GM10847 (cell line): Measurements from ENCODE around the gene TNFSF8.

Source experiments
- POLR2A ChIP-seq: IDR thresholded peaks from 2 replicates; pipeline ENCODE4 v1.6.1; 2011; ENCODE audit not compliant: insufficient read length; ENCODE audit errors: extremely low read depth

TNFSF8 gene

DNA sequence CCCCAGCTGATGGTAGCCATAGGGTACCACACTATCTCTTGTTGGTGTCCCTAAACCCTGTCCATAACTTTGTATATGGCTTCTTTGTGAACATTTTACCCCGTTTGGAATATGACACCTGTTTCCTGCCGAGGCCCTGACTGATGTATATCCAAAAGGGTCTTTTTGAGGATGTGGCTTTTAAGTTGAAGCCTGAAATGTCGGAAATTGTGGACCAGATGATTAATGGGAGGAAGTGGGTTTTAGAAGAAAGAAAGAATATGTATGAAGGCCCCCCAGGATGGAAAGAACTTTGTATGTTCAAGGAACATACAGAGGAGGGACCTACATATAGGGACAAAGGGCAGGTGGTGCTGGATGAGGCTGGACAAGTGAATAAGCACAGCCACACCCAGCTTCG is 16.7 kb upstream of the TNFSF8 start:
- TF ChIP-seq POLR2A = no peak

DNA sequence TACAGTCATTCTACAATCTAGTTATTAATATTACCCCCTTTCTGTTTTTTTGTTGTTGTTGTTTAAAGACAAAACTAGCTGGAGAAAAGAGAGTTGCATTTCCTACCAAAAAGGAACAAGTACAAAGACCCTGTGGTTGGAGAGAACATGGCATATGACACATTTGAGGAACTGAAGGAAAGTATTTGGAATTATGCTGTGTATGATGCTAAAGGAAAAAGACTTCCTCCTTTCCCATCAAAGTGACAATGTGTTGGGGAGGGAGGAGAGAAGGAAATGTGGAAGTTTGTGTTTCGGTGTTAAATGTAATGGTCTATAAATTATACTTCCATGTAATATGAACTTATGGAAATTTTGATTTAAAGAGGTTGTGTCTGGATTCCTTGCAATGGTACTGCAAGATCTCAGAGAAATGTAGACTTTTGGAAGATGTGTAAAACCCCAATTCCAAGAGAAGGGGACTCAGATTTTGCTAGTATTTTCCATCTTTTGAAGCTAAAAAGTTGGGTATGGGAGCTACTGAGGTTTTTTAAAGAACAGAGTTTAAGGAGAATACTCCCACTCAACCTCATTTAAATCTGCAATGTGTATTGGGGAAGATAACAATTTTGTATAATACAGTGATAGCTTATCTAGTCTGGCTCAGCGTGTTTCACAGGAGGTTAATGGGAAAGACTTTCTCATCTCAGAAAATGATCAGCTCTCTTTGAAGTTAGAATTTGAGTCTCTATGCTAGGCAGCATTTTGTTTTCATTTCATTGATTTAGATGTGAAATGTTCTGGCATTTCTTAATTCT is 15.4 kb upstream of the TNFSF8 start:
- TF ChIP-seq POLR2A = no peak

DNA sequence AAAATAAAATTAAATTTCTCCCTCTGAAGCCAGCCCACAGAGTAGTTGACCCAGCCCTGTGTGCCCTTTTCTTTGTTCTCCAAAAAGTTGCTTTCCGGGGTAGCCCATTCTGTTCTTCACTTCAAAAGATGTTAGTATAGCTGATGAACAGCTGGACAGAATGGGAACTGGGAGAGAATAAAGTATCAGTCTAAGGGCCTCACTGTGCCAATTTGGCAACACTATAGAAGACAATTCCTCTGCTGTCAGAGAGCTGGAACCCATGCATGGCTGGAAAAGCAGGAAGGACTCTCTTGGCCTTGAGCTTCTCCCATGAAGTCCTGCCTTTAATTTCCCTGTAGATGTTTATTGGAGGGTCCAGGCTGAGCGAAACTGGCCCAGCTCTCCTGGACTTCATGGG is 11.0 kb upstream of the TNFSF8 start:
- no peak for TF ChIP-seq POLR2A

DNA sequence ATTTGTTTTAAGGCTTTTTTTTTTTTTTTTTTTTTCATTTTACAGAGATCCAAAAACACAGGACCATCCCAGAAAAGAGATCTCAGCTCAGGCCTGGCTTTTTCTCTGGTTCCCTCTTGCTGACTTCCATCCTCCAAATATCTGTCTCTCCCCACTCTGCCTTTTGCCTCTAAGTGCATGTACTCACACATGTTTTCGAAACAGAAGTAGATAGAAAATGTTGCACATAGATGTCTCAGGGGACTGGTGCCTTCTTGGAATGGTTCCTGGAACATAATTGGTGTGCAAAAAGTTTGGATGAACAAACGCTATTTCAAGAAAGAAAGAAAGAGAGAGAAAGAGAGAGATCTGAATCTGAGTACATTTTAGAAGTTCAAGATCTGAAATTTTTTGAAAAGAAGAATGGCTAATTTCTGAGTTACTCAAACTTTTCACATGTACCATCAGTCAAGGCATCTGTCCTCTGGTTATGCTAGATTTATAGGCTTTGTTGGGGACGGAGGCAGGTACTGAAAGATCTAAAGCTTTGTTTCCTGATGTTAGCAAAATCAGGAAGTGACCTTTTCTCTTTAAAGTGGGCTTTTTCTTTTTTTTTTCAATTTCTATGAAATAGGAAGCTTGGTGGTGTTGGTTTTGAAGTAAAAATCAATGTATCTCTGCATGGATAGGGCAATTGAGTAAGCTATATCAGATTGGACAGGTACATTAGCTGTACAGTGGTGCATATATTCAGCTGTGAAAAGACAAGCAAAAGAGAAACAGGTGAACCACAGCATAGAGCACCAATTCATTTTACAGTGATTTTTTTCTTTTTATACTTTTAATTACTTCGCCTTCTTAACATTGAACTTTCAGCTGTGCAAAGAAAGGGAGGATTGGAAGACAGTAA is 8.5 kb upstream of the TNFSF8 start:
- no peak for TF ChIP-seq POLR2A

DNA sequence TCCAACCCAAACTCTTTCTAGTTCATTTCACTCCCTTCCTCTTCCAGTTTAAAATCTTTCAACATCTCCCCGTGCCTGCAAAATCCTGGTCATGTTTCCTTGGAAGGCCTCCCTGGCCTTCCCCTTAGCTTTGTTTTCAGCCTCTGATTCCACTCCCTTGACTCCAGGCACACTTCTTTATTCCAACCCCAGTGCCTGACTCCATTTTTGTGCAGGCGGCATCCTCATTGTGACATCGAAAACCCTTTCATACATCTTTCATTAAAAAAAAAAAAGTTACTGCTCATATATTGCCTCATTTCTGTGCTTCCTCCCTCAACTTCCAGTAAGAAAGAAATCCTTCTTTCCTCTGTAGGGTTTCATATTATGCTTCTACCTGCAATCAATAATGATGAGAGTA is 7.1 kb upstream of the TNFSF8 start:
- no peak for TF ChIP-seq POLR2A

DNA sequence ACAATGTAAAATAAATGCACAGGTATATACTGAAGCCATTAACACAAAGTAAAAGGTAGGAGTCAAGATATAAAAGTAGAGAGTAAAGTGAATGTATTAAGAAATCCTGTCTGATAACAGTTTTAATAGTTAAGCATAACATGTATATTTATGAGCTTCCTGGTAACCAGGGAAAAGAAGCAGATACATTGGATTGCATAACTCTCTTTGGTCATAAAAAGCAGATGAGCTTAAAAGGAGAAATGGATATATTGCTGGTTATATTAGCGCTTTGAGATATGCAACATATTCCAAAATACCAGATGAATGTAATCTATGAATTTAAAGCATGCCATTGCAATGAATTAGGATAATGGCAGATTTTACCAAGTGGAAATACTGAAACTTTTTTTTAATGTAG is 6.2 kb upstream of the TNFSF8 start:
- no peak for TF ChIP-seq POLR2A

DNA sequence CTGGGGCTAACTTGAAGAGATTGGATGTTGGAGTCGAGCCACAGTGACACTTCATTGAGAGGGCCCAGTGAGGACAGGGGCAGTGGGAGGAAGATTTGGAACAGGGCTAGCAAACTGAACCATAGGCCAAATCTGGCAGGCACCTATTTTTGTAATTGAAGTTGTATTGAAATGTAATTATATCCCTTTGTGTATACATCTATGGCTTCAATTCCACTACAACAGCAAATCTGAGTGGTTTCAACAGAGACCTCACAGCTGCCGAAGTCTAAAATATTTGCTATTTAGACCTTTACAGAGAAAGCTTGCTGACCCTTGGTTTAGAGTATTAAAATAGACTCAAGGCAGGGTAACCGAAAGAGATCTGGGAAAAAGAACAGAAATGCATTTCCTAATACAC is 4.7 kb upstream of the TNFSF8 start:
- TF ChIP-seq POLR2A = no peak

DNA sequence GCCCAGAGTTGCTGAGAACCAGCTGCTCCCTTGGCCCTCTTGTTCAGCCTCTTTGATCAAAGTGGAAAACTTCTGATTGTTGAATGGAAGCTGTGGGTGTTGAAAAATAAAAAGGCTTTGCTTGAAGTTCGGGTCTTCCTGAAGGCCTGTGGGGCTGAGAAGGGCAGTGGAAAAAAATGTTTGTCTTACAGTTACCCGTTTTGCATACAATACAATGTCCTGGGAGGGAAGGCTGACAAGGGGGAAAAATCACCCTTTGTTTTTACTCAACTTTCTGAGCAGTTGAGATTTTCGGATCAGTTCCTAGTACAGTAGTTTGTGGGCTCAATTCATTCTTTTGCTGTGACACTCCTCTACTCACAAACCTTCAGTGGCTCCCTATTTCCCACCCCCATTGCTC is 2.1 kb upstream of the TNFSF8 start:
- TF ChIP-seq POLR2A = no peak

DNA sequence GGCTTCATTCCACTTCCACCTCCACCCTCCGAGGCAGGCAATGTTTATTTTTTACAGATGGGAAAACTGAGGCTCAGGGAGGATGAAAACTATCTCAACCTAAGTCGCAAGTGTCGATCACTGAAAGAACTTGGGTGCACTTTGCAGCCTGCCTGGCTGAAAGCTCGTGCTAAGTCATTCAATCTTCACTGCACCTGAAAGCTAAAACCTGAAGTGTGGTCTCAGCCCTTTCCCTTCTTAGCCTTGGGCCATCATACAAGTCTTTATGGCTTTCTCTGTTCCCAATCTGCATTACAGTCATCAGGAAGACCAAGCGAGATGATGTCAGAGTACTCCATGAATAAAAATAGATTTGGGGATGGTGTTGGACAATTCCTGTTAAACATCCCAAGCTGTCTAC is 1.0 kb upstream of the TNFSF8 start:
- TF ChIP-seq POLR2A = no peak

DNA sequence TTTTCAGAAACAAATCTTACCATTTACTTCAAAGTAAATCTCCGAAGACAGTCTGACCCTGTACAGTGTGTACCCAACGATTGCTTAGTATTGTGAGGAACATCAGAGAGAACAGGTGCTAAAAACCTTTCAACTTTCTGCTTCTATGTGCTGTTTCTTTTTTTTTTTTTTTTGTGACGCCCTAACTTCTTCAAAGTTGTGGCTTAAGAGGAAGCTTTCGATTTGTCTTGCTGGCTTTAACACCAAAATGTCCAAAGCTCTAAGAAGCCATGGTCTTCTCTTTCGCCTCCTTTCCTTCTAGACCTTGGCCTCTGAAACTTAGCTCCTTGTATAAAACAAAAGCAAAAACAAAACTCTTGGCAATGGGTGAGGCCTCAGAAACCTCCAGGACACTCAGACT is 1.2 kb downstream of the TNFSF8 start:
- TF ChIP-seq POLR2A = no peak

DNA sequence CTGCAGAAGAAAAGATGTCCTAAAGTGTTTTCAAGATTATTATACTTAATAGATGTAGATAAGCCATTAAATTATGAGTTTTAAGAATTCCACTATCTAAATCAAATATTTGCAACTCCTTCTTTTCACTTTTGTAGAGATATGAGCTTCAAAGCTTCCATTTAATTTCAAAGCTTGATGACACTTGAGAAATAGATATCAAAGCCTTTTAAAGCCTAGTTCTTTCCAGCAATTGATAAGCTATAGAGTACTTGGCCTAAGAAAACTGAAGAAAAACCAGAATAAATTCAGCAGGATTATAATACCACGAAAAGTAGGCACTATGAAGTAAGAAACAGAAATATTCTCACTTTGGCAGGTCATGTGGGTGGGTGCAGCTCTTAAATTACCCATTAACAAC is 1.7 kb downstream of the TNFSF8 start:
- no peak for TF ChIP-seq POLR2A

DNA sequence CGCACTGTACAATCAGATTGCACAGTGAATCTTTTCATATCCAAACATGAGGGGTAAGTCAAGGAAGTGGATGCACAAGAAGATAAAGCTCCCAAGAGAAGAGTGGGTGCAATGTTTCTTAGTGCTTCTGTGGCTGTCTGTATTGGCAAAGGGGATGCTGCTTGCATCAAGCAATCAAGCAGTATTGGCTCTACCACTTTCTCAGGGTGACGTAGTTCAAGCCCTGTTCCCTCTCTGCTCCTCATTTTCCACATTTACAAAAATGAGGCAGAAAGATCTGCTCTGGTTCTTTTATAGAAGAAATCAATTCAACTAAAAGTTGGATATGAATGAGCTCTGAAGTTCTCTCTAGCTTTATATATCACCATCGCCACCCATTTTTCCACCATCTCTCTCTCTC is 2.3 kb downstream of the TNFSF8 start:
- TF ChIP-seq POLR2A = no peak

DNA sequence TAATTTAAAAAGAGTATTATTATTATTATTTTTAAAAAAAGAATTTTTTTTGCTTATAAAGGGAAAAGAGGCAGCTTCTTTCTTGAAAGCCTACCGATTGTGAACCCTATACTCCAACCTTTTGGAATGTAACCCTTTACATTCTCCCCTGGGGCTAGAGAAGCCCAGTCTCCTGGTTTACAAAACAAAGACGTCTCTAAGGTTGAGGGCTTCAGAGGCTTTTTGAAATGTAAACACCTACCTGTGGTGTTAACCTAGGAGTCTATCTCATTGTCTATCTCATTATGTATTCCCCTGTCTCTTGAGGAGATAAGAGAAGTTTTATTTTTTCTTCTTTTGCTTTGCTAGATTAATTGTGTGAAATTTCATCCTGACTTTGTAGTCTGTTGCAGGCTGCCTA is 4.7 kb downstream of the TNFSF8 start:
- TF ChIP-seq POLR2A = no peak

DNA sequence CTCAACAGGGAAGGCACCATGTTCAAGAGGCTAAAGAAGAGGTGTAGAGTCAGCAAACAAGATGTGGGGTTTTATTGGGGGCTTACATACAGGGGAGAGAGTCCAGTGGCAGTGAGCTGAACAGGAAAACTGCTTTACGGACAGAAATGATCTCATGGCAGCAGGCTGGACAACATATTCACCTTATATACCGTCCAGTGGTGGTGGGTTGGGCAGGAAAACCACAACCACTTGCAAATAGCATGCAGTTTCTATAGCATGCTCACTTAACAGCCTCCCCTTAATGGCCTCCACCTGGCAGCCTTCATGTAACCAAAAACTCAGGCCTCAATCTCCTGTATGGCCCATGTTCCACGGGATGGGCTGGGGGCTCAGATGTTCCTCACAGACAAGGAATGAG is 5.4 kb downstream of the TNFSF8 start:
- no peak for TF ChIP-seq POLR2A

DNA sequence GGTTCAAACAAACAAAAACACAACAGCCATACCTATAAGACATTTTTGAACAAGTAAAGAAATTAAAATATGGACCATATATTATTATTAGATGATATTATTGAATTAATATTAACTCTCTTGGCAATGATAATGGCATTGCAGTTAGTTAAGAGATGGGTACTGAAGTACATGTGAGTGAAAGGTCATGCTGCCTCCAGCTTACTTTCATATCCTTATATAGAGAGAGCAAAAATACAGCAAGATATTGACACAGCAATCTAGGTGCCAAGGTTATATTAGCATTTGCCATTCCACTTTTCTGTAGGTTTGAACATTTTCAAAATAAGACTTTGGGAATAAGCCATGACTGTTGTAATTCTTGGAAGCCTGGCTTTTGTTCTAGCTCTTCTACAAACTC is 6.1 kb downstream of the TNFSF8 start:
- TF ChIP-seq POLR2A = no peak

DNA sequence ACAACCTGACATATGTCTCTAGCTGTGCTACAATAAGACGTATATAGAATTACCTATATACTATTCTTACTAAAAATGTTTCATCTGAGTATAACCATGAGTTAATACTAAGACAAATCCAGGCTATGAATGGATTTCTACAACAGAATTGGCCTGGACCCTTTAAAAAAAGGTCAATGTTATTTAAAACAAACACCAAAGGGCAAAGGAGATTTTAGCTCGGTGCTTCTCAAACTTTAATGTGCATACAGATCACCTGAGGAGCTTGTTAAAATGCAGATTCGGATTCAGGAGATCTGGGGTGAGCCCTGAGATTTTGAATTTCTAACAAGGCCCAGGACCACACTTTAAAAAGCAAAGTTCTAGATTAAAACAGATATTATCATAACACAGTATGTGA is 6.5 kb downstream of the TNFSF8 start:
- no peak for TF ChIP-seq POLR2A
